RWPE2 (cell line): Measurements from ENCODE around the gene ARHGEF4.
A peak's percentile ranks its signal among the peaks of the same experiment; 100 is the strongest.

Experiments
- ATAC-seq: fragments of 200-7000 bp; cut with Tn5 transposase; 3 replicates; pipeline ENCODE4 v1.9.1; 2021; ENCODE audit warnings: low read depth
- DNase-seq: peaks from one replicate; pipeline ENCODE4 v3.0.0-alpha.2; 2020; ENCODE audit warnings: low spot score
- H3K27ac ChIP-seq: fragments of 450-650 bp; 2 replicates; pipeline ENCODE4 v1.5.1; 2017; ENCODE audit warnings: mild to moderate bottlenecking; ENCODE audit not compliant: poor library complexity, severe bottlenecking
- H3K27me3 ChIP-seq: fragments of 250-450 bp; sonication (Bioruptor Pico); 2 replicates; pipeline ENCODE4 v1.5.1; 2021; ENCODE audit warnings: mild to moderate bottlenecking, moderate library complexity; ENCODE audit not compliant: insufficient read depth, poor library complexity, severe bottlenecking
- H3K36me3 ChIP-seq: fragments of 250-450 bp; sonication (Bioruptor Pico); 2 replicates; pipeline ENCODE4 v1.5.1; 2020; ENCODE audit warnings: low read depth, mild to moderate bottlenecking, moderate library complexity
- H3K4me1 ChIP-seq: fragments of 250-450 bp; sonication (Bioruptor Pico); 2 replicates; pipeline ENCODE4 v1.5.1; 2021; ENCODE audit warnings: mild to moderate bottlenecking, moderate library complexity; ENCODE audit not compliant: insufficient read depth, poor library complexity, severe bottlenecking
- H3K4me3 ChIP-seq: fragments of 250-450 bp; sonication (Bioruptor Pico); 2 replicates; pipeline ENCODE4 v1.5.1; 2021; ENCODE audit warnings: mild to moderate bottlenecking, moderate library complexity; ENCODE audit not compliant: severe bottlenecking
- H3K9me3 ChIP-seq: fragments of 250-450 bp; sonication (Bioruptor Pico); 2 replicates; pipeline ENCODE4 v1.5.1; 2021; ENCODE audit warnings: mild to moderate bottlenecking, moderate library complexity; ENCODE audit not compliant: severe bottlenecking
- TF ChIP-seq, protein P1 (sequence below): fragments of 450-650 bp; IDR thresholded peaks from one replicate; pipeline ENCODE4 v1.5.1; 2017; ENCODE audit warnings: mild to moderate bottlenecking, moderate library complexity; ENCODE audit not compliant: poor library complexity, severe bottlenecking

The ARHGEF4 gene

DNA sequence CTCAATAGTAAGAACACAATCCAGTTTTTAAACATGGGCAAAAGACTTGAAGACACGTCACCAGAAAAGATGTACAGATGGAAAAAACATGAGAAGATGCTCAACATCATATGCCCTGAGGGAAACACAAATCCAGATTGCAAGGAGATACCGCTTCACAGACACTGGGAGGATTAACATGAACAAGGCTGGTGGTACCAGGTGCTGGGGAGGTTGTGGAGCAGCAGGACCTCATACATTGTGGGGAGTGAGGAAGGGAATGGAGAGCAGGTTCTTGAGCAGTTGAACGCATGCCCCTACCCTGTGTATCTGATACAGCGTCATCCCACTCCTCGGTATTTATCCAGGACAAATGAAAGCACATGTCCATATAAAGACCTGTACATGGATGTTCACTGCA, 72.1 kb downstream of the ARHGEF4 start:
- DNase-seq (no peak), ATAC-seq (no peak)
- Histone ChIP-seq H3K27me3 (no peaks in the 10 kb centered on the region), H3K4me1 (peaks cover 26% of the 10 kb centered on the region), H3K4me3 (no peak overlapping the region), H3K36me3 (0 out of 2 replicates have a peak, but pooled peaks cover 3% of the 10 kb centered on the region), H3K9me3 (peaks cover 5% of the 10 kb centered on the region), H3K27ac (no peak overlapping the region)
- TF ChIP-seq, protein P1, sequence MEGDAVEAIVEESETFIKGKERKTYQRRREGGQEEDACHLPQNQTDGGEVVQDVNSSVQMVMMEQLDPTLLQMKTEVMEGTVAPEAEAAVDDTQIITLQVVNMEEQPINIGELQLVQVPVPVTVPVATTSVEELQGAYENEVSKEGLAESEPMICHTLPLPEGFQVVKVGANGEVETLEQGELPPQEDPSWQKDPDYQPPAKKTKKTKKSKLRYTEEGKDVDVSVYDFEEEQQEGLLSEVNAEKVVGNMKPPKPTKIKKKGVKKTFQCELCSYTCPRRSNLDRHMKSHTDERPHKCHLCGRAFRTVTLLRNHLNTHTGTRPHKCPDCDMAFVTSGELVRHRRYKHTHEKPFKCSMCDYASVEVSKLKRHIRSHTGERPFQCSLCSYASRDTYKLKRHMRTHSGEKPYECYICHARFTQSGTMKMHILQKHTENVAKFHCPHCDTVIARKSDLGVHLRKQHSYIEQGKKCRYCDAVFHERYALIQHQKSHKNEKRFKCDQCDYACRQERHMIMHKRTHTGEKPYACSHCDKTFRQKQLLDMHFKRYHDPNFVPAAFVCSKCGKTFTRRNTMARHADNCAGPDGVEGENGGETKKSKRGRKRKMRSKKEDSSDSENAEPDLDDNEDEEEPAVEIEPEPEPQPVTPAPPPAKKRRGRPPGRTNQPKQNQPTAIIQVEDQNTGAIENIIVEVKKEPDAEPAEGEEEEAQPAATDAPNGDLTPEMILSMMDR: no peak

DNA sequence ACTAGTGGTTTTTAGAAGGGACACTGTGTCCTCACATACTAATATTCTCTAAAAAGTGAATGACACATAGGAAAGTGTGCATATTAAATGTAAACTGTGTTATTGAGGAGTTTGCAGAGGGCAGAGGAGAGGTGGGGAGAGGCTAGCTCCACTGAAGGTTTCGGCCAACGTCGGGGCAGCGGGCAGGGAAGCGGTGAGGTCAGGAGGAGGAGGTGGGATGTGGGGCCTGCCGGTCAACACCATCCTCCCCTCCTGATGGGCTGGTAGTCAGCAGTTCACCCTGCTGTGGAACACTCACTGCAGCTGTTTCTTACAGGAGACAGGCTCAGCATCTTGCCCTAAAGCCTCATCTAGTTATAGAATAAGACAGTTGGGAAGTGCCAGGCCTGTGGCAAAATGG, 74.2 kb downstream of the ARHGEF4 start:
- DNase-seq (no peak), ATAC-seq (peak; percentile 10; the same call in 1 of the 3 replicates)
- Histone ChIP-seq H3K9me3 (peaks cover 3% of the 10 kb centered on the region), H3K27ac (peak overlapping the region; percentile 44), H3K4me1 (peaks cover 31% of the 10 kb centered on the region), H3K36me3 (0 out of 2 replicates have a peak, but pooled peaks cover 3% of the 10 kb centered on the region), H3K4me3 (no peak overlapping the region), H3K27me3 (no peaks in the 10 kb centered on the region)
- TF ChIP-seq, protein P1: no peak

DNA sequence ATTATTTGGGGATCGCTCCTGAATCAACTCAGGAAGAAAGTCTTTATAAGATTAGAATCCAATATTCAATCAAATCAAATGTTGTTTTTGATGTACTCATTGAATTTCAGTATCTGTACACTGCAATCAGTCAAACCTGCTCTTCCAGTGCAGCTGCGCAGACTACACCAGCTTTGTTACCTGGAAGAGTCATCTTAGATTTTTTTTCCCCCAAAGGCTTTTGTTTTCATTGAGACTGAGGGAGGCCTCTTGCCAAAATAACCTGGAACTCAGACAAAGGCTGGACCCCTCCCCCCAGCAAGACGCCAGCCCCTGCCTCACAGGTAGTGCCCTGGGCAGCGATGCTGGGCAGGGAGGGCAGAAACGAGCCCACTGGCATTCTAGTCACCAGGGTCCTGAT, 74.8 kb downstream of the ARHGEF4 start:
- ATAC-seq (peak; percentile 73), DNase-seq (no peak)
- TF ChIP-seq, protein P1: no peak
- peak overlapping the region; percentile 44 for H3K27ac ChIP-seq
- 0 out of 2 replicates have a peak, but pooled peaks cover 3% of the 10 kb centered on the region for H3K36me3 ChIP-seq
- peaks cover 31% of the 10 kb centered on the region for H3K4me1 ChIP-seq
- no peaks in the 10 kb centered on the region for H3K9me3 ChIP-seq
- H3K27me3 ChIP-seq: no peaks in the 10 kb centered on the region
- H3K4me3 ChIP-seq: no peak overlapping the region

DNA sequence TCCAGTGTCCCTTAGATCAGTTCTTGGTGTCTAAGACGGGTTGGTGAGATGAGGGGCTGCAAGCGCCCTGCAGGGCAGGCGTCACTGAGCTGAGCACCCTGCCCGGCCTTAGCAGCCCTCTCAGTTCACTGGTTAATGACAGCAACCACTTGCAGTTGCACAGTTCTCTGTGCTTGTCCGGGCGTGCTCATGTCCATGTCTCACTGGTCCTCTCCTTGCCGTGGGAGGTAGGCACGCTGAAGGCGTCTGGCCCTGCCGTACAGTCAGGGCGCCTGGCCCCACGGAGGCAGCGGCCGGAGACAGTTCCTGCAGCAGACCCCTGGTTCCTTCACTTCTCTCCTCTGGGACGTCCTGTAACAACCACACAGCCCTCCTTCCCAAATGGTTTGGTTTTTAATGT, 75.3 kb downstream of the ARHGEF4 start:
- TF ChIP-seq, protein P1: no peak
- no peak for DNase-seq
- H3K36me3 ChIP-seq: 0 out of 2 replicates have a peak, but pooled peaks cover 3% of the 10 kb centered on the region
- H3K27me3 ChIP-seq: no peaks in the 10 kb centered on the region
- H3K9me3 ChIP-seq: no peaks in the 10 kb centered on the region
- ATAC-seq: peak; percentile 78
- no peak overlapping the region for H3K4me3 ChIP-seq
- H3K4me1 ChIP-seq: peaks cover 31% of the 10 kb centered on the region
- peak overlapping the region; percentile 44 for H3K27ac ChIP-seq

DNA sequence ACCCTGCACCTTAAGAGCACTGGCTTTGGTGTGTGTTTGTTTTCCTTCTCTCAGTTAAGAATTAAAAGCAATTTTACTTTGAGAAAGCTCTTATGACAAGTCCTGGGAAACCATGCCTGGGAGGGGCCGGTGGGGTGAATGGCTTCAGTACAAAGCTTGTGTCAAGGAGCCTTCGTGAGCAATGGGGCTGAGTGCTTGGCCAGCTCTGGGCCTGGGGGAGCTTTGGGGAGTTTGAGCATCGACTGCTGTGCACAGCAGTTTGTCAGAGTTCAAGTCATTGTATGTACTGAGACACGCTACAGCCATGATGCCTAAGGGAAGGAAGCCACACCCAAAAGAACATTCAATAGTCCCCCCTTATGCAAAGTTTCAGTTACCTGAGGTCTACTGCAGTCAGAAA, 75.8 kb downstream of the ARHGEF4 start:
- Histone ChIP-seq H3K9me3 (no peaks in the 10 kb centered on the region), H3K36me3 (0 out of 2 replicates have a peak, but pooled peaks cover 3% of the 10 kb centered on the region), H3K27ac (peak overlapping the region; percentile 44), H3K27me3 (no peaks in the 10 kb centered on the region), H3K4me1 (peaks cover 31% of the 10 kb centered on the region), H3K4me3 (no peak overlapping the region)
- no peak for ATAC-seq
- TF ChIP-seq, protein P1: no peak
- no peak for DNase-seq
